Endodermal cell (in vitro differentiated cells): ENCODE data around the gene ZSWIM3. TPM values are rescaled to one million over a fixed set of nuclear protein-coding genes. Genes with fewer than 3 reads are reported as not detected.

Experiments
- DNase-seq: peaks from one replicate; pipeline ENCODE4 v3.0.0-alpha.2; 2017
- H3K27ac ChIP-seq: 2 replicates; pipeline ENCODE4 v1.5.1; 2013; ENCODE audit warnings: mild to moderate bottlenecking, low read depth, low read length, moderate library complexity
- H3K27me3 ChIP-seq: 2 replicates; pipeline ENCODE4 v1.6.1; 2013; ENCODE audit warnings: mild to moderate bottlenecking, low read length, moderate library complexity; ENCODE audit not compliant: insufficient read depth, control insufficient read depth, poor library complexity, severe bottlenecking
- H3K36me3 ChIP-seq: 2 replicates; pipeline ENCODE4 v1.7.0; 2013; ENCODE audit warnings: mild to moderate bottlenecking, low read length, moderate library complexity; ENCODE audit not compliant: control insufficient read depth, insufficient read depth
- H3K4me1 ChIP-seq: one replicate; pipeline ENCODE4 v1.7.0; 2013; ENCODE audit warnings: low read length; ENCODE audit not compliant: control insufficient read depth, insufficient read depth
- H3K4me3 ChIP-seq: 2 replicates; pipeline ENCODE4 v1.5.1; 2013; ENCODE audit warnings: mild to moderate bottlenecking, low read length, moderate library complexity
- H3K9ac ChIP-seq: 2 replicates; pipeline ENCODE4 v1.6.1; 2013; ENCODE audit warnings: mild to moderate bottlenecking, low read length, moderate library complexity; ENCODE audit not compliant: poor library complexity, severe bottlenecking; ENCODE audit errors: extremely low read depth
- H3K9me3 ChIP-seq: 2 replicates; pipeline ENCODE4 v1.6.1; 2013; ENCODE audit warnings: mild to moderate bottlenecking, low read length, moderate library complexity; ENCODE audit not compliant: control insufficient read depth
- H3K27ac Mint-ChIP-seq: 2 replicates; pipeline ENCODE4 v1.8.0; 2020; ENCODE audit warnings: mixed read lengths
- H3K27me3 Mint-ChIP-seq: 2 replicates; pipeline ENCODE4 v1.8.0; 2021; ENCODE audit warnings: mild to moderate bottlenecking, mixed read lengths; ENCODE audit not compliant: insufficient read depth
- H3K36me3 Mint-ChIP-seq: 2 replicates; pipeline ENCODE4 v1.8.0; 2020; ENCODE audit warnings: low read depth, mixed read lengths
- H3K4me1 Mint-ChIP-seq: 2 replicates; pipeline ENCODE4 v1.8.0; 2020; ENCODE audit warnings: mixed read lengths
- H3K4me3 Mint-ChIP-seq: 2 replicates; pipeline ENCODE4 v1.8.0; 2020; ENCODE audit warnings: mild to moderate bottlenecking, moderate library complexity, mixed read lengths
- H3K9me3 Mint-ChIP-seq: 2 replicates; pipeline ENCODE4 v1.8.0; 2020; ENCODE audit warnings: mild to moderate bottlenecking, mixed read lengths
- WGBS, 2 experiments: methylation state at CpG; one replicate each; pipeline versions ENCODE4 v1.1.5 to v1.1.7; 2013; ENCODE audit warnings: missing lambda C conversion rate in 2 of 2, mixed read lengths in 1 of 2; ENCODE audit not compliant: insufficient coverage in 1 of 2, insufficient read length in 1 of 2; 5-methylcytosine and 5-hydroxymethylcytosine counted together
- total RNA-seq, 2 donors: library from RNA; stranded (reverse); fragmentation: NEBNext Ultra II Directional in 1 of 2; extraction: Animal tissue kit (Norgen Biotek cat#: 25700) in 1 of 2; gene quantifications; 2 replicates in 1 of 2; 3 replicates in 1 of 2; pipeline ENCODE4 v1.2.1, GENCODE V29; 2021
- TF ChIP-seq, protein P1 (sequence below): fragments of 200-600 bp; sonication (generic); conservative IDR thresholded peaks from 2 replicates; pipeline ENCODE4 v1.5.0; 2021; ENCODE audit warnings: antibody characterized with exemption, mild to moderate bottlenecking

Gene ZSWIM3
- total RNA-seq, 2 donors from 2014 or later = 2.1 to 4.6 TPM

DNA sequence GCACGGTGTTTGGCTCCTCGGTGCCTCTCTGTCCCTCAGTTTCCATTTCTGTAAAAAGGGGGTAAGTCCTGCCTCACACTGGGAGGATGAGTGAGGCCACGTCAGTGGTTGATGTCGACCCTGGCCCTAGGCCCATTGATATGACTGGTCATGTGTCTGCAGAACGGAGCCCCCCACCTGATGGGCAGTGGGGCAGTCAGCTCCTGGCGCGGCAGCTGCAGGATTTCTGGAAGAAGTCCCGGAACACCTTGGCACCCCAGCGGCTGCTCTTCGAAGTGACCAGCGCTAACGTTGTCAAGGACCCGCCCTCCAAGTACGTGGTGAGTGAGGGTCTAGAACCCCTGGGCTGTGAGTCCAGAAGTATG is 22.6 kb upstream of the ZSWIM3 start:
- Mint-ChIP-seq H3K4me1 (peaks cover 14% of the 10 kb centered on the region), H3K9me3 (no peaks in the 10 kb centered on the region), H3K4me3 (peak overlapping the region; percentile 65), H3K27ac (no peak overlapping the region), H3K27me3 (no peaks in the 10 kb centered on the region), H3K36me3 (peaks cover 5% of the 10 kb centered on the region)
- no peak overlapping the region for H3K9ac ChIP-seq
- no peak for DNase-seq
- peaks cover 6% of the 10 kb centered on the region for H3K4me1 ChIP-seq
- H3K4me3 ChIP-seq = peak overlapping the region; percentile 79
- H3K36me3 ChIP-seq = peaks cover 4% of the 10 kb centered on the region
- no peak overlapping the region for H3K27ac ChIP-seq
- TF ChIP-seq, protein P1, sequence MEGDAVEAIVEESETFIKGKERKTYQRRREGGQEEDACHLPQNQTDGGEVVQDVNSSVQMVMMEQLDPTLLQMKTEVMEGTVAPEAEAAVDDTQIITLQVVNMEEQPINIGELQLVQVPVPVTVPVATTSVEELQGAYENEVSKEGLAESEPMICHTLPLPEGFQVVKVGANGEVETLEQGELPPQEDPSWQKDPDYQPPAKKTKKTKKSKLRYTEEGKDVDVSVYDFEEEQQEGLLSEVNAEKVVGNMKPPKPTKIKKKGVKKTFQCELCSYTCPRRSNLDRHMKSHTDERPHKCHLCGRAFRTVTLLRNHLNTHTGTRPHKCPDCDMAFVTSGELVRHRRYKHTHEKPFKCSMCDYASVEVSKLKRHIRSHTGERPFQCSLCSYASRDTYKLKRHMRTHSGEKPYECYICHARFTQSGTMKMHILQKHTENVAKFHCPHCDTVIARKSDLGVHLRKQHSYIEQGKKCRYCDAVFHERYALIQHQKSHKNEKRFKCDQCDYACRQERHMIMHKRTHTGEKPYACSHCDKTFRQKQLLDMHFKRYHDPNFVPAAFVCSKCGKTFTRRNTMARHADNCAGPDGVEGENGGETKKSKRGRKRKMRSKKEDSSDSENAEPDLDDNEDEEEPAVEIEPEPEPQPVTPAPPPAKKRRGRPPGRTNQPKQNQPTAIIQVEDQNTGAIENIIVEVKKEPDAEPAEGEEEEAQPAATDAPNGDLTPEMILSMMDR = no peak
- no peaks in the 10 kb centered on the region for H3K27me3 ChIP-seq
- H3K9me3 ChIP-seq = no peaks in the 10 kb centered on the region
- 96 to 98% methylated on average over 12 to 14 of the region's 14 CpGs for WGBS, 2 experiments

DNA sequence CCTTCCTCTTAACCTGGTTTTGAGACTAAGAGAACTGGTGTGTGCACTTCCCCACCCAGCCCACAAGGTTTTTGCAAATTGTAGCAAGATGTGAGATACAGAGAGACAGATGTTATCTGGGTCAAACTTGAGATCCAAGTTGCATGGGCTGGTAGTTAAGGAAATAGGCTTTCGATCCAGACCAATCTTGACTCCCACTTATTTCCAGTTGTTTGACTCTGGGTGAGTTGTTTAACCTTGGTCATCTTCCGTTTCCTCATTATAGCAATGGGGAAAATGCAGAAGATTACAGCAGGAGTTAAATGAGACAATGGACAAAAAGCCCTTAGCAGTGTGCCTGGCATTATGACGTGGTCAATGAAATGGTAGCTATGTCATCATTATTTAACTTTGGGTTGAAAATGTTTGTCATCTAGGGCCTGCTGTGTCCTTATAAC is 22.1 kb upstream of the ZSWIM3 start:
- H3K4me1 ChIP-seq = peaks cover 6% of the 10 kb centered on the region
- H3K27ac Mint-ChIP-seq = no peak overlapping the region
- H3K36me3 ChIP-seq = peaks cover 4% of the 10 kb centered on the region
- H3K9me3 ChIP-seq = no peaks in the 10 kb centered on the region
- TF ChIP-seq, protein P1 = peak; percentile 16
- no peak overlapping the region for H3K9ac ChIP-seq
- H3K27me3 ChIP-seq = no peaks in the 10 kb centered on the region
- H3K4me1 Mint-ChIP-seq = peaks cover 14% of the 10 kb centered on the region
- peaks cover 5% of the 10 kb centered on the region for H3K36me3 Mint-ChIP-seq
- H3K27ac ChIP-seq = no peak overlapping the region
- no peaks in the 10 kb centered on the region for H3K27me3 Mint-ChIP-seq
- H3K9me3 Mint-ChIP-seq = no peaks in the 10 kb centered on the region
- H3K4me3 Mint-ChIP-seq = peak overlapping the region; percentile 65
- WGBS, 2 experiments = 94 to 97% methylated on average over 3 of the region's 3 CpGs
- peak overlapping the region; percentile 79 for H3K4me3 ChIP-seq
- no peak for DNase-seq

DNA sequence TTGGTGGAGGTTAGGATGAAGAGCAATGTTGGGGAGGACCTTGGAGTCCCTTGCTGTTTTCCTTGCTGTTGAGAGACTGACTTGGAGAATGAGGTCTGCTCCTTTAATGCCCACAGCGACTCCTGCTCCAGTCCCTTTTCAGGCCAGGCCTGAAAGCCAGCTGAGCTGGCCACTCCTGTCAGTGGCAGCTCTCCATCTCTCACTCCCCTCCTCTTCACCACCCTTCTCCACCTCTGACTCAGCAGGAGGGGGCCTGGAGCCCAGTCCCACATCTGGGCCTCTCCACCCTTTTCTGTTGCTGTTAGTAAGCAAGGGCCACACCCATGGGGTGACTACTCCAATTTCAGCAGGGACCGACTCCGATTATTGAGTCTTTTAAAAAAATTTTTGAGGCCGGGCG is 21.6 kb upstream of the ZSWIM3 start:
- 93 to 95% methylated on average over 4 to 5 of the region's 5 CpGs for WGBS, 2 experiments
- no peak for DNase-seq
- Mint-ChIP-seq H3K36me3 (peaks cover 5% of the 10 kb centered on the region), H3K27me3 (no peaks in the 10 kb centered on the region), H3K9me3 (no peaks in the 10 kb centered on the region), H3K4me1 (peaks cover 14% of the 10 kb centered on the region), H3K27ac (no peak overlapping the region), H3K4me3 (no peak overlapping the region)
- Histone ChIP-seq H3K27ac (no peak overlapping the region), H3K27me3 (no peaks in the 10 kb centered on the region), H3K9me3 (no peaks in the 10 kb centered on the region), H3K36me3 (peaks cover 4% of the 10 kb centered on the region), H3K4me1 (peaks cover 6% of the 10 kb centered on the region), H3K9ac (no peak overlapping the region), H3K4me3 (no peak overlapping the region)
- TF ChIP-seq, protein P1 = no peak
